ENCODE results near the gene MDH2.

GRCh38 chr7:76054123-76055120 is 6.5 kb downstream of the MDH2 start:
- TF ChIP-seq CTCF (IDR thresholded peaks at IDR 0.05) (no peak), POLR2A (IDR thresholded peaks at IDR 0.05) (no peak), EP300 (IDR thresholded peaks at IDR 0.05) (no peak), POLR2AphosphoS5 (IDR thresholded peaks at IDR 0.05) (peak in 1 of 4 donors; percentile 9)
